Neuron (in vitro differentiated cells): ENCODE data around the gene MRPL19.

Experiments used
- H2AFZ ChIP-seq: one replicate; pipeline ENCODE4 v1.6.1; 2013; ENCODE audit warnings: low read depth, mild to moderate bottlenecking, inconsistent platforms, low read length, moderate library complexity
- H3K27me3 ChIP-seq: one replicate; pipeline ENCODE4 v1.6.1; 2013; ENCODE audit warnings: low read length; ENCODE audit not compliant: insufficient read depth
- H3K36me3 ChIP-seq: one replicate; pipeline ENCODE4 v1.6.1; 2013; ENCODE audit warnings: low read length; ENCODE audit not compliant: insufficient read depth
- H3K4me1 ChIP-seq: one replicate; pipeline ENCODE4 v1.6.1; 2013; ENCODE audit warnings: low read length; ENCODE audit not compliant: insufficient read depth
- H3K4me3 ChIP-seq: 2 replicates; pipeline ENCODE4 v1.5.1; 2013; ENCODE audit warnings: mild to moderate bottlenecking, low read length, moderate library complexity
- H3K9me3 ChIP-seq: one replicate; pipeline ENCODE4 v1.6.1; 2013; ENCODE audit warnings: low read length

Gene MRPL19

GRCh38 chr2:75736276-75736675, 89.7 kb downstream of the MRPL19 start:
- no peaks in the 10 kb centered on the region for H3K4me1 ChIP-seq
- H3K27me3 ChIP-seq, result no peaks in the 10 kb centered on the region
- no peak overlapping the region for H2AFZ ChIP-seq
- H3K36me3 ChIP-seq, result no peaks in the 10 kb centered on the region
- no peak overlapping the region for H3K4me3 ChIP-seq
- no peaks in the 10 kb centered on the region for H3K9me3 ChIP-seq

GRCh38 chr2:75737961-75738360, 91.4 kb downstream of the MRPL19 start:
- Histone ChIP-seq H2AFZ (no peak overlapping the region), H3K27me3 (no peaks in the 10 kb centered on the region), H3K9me3 (no peaks in the 10 kb centered on the region), H3K4me3 (no peak overlapping the region), H3K4me1 (no peaks in the 10 kb centered on the region), H3K36me3 (no peaks in the 10 kb centered on the region)
